ENCODE data around the gene SLC25A40.

The SLC25A40 gene

GRCh38 chr7:87784424-87784823, 91.7 kb downstream of the SLC25A40 start:
- TF ChIP-seq EZH2 (IDR thresholded peaks at IDR 0.05): no peak
- no peak for TF ChIP-seq POLR2AphosphoS5 (IDR thresholded peaks at IDR 0.05; ENCODE audit: borderline replicate concordance, low read depth, low read length)
- TF ChIP-seq FOXP2 (optimal IDR thresholded peaks at IDR 0.05; ENCODE audit: control extremely low read depth, extremely low read length, insufficient read depth): no peak

More at GRCh38 chr7:87784424-87784823, 91.7 kb downstream of the SLC25A40 start:
- H3K9ac ChIP-seq (ENCODE audit: insufficient read length): no peak overlapping the region
- H3K4me3 ChIP-seq: no peak overlapping the region
- DNase-seq (ENCODE audit: low read depth, low spot score): no peak
- no peaks in the 10 kb centered on the region for H3K9me3 ChIP-seq (ENCODE audit: low read depth, low read length)
- no peak overlapping the region for H3K27ac ChIP-seq
- no peaks in the 10 kb centered on the region for H3K36me3 ChIP-seq (ENCODE audit: insufficient read depth, low read length)
